ENCODE measurements around the gene CC2D2B. TPM values are rescaled to one million over a fixed set of nuclear protein-coding genes. Genes with fewer than 3 reads are reported as not detected.
A peak's percentile ranks its signal among the peaks of the same experiment; 100 is the strongest.

CC2D2B gene
- total RNA-seq, 2 donors from 2014 or later, result 0.33 to 1.4 TPM

DNA sequence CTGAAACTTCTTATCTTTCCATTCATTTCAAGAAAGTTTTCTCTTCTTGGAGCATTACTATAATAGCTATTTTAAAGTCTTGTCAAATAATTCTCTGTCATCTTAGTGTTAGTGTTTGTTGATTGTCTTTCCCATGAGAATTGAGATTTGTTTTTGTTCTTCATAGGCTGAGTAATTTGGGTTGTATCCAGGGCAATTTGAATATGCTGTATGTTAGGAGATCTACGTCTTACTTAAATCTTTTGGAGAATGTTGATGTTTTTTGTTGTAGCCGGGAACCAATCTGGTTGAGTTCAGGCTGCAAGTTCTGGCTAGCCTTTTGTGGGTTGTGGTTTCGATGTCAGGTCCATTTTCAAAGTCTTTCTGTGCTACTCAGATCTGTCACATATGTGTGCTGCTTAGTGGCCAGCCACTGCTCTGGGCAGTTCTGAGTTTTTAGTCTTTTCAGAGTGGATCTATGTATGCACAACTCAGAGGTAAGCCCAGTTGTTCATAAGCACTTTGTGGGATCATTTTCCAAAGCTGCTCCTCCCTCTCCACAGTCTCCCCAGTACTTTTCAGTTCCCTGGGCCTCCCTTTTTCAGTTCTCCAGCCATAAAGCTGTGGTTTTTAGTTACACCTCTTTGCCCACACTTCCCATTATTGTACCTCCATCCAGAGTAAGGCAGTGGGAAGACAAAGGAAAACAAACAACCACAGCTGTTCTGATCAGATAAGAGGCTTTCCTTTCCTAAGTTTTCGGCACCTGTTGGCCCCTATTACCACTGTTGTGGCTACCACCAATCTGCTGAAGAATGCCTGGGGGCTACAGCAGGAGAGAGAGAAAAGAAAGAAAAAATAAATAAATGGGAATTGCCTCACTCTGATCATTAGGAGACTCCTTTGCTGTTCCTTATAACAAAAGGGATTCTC lies 131.0 kb downstream of the CC2D2B start:
- Histone ChIP-seq H3K9ac (ENCODE audit: extremely low read depth, low read length, poor library complexity, severe bottlenecking) (no peak overlapping the region), H3K4me3 (ENCODE audit: low read length) (peak overlapping the region; percentile 54), H3K9me3 (ENCODE audit: control insufficient read depth, low read length) (no peaks in the 10 kb centered on the region), H3K4me1 (ENCODE audit: control insufficient read depth, insufficient read depth, low read length) (peaks cover 8% of the 10 kb centered on the region), H3K27ac (ENCODE audit: low read depth, low read length) (no peak overlapping the region), H3K36me3 (ENCODE audit: control insufficient read depth, insufficient read depth, low read length) (no peaks in the 10 kb centered on the region), H3K27me3 (ENCODE audit: control insufficient read depth, insufficient read depth, low read length, poor library complexity, severe bottlenecking) (no peaks in the 10 kb centered on the region)
- Mint-ChIP-seq H3K27me3 (ENCODE audit: insufficient read depth) (peaks cover 19% of the 10 kb centered on the region), H3K4me3 (no peak overlapping the region), H3K9me3 (peaks cover 6% of the 10 kb centered on the region), H3K36me3 (ENCODE audit: low read depth) (no peaks in the 10 kb centered on the region), H3K4me1 (peaks cover 11% of the 10 kb centered on the region), H3K27ac (no peak overlapping the region)
- TF ChIP-seq, protein P1, sequence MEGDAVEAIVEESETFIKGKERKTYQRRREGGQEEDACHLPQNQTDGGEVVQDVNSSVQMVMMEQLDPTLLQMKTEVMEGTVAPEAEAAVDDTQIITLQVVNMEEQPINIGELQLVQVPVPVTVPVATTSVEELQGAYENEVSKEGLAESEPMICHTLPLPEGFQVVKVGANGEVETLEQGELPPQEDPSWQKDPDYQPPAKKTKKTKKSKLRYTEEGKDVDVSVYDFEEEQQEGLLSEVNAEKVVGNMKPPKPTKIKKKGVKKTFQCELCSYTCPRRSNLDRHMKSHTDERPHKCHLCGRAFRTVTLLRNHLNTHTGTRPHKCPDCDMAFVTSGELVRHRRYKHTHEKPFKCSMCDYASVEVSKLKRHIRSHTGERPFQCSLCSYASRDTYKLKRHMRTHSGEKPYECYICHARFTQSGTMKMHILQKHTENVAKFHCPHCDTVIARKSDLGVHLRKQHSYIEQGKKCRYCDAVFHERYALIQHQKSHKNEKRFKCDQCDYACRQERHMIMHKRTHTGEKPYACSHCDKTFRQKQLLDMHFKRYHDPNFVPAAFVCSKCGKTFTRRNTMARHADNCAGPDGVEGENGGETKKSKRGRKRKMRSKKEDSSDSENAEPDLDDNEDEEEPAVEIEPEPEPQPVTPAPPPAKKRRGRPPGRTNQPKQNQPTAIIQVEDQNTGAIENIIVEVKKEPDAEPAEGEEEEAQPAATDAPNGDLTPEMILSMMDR (conservative IDR thresholded peaks at IDR 0.05), result no peak
- 91 to 100% methylated on average over 1 to 4 of the region's 4 CpGs for WGBS, 2 experiments (ENCODE audit: insufficient coverage in 1 of 2, insufficient read length in 1 of 2)
- DNase-seq, result no peak

DNA sequence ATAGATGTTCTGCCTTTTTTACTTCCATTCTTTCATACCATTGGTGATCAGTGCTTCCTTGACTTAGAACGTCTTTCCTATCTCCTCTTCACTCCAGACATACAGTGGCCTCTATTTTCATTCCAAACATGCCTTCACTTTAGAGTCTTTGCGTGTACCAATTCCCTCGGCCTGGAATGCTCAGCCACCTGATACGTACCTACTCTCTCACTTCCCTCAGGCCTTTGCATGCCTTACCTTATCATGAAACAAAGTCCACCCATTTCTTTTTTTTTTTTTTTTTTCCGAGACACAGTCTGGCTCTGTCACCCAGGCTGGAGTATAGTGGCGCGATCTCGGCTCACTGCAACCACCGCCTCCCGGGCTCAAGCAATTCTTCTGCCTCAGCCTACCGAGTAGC lies 133.4 kb downstream of the CC2D2B start:
- H3K27me3 ChIP-seq (ENCODE audit: control insufficient read depth, insufficient read depth, low read length, poor library complexity, severe bottlenecking), result no peaks in the 10 kb centered on the region
- H3K9ac ChIP-seq (ENCODE audit: extremely low read depth, low read length, poor library complexity, severe bottlenecking), result no peak overlapping the region
- 91 to 96% methylated on average over 8 to 10 of the region's 11 CpGs for WGBS, 2 experiments (ENCODE audit: insufficient coverage in 1 of 2, insufficient read length in 1 of 2)
- no peak overlapping the region for H3K4me3 ChIP-seq (ENCODE audit: low read length)
- H3K27me3 Mint-ChIP-seq (ENCODE audit: insufficient read depth), result peaks cover 16% of the 10 kb centered on the region
- peaks cover 22% of the 10 kb centered on the region for H3K4me1 Mint-ChIP-seq
- no peak overlapping the region for H3K27ac ChIP-seq (ENCODE audit: low read depth, low read length)
- peaks cover 2% of the 10 kb centered on the region for H3K36me3 ChIP-seq (ENCODE audit: control insufficient read depth, insufficient read depth, low read length)
- H3K27ac Mint-ChIP-seq, result no peak overlapping the region
- no peak overlapping the region for H3K4me3 Mint-ChIP-seq
- TF ChIP-seq, protein P1 (conservative IDR thresholded peaks at IDR 0.05), result no peak
- peaks cover 6% of the 10 kb centered on the region for H3K9me3 Mint-ChIP-seq
- DNase-seq, result no peak
- no peaks in the 10 kb centered on the region for H3K9me3 ChIP-seq (ENCODE audit: control insufficient read depth, low read length)
- H3K36me3 Mint-ChIP-seq (ENCODE audit: low read depth), result peaks cover 5% of the 10 kb centered on the region
- H3K4me1 ChIP-seq (ENCODE audit: control insufficient read depth, insufficient read depth, low read length), result peaks cover 13% of the 10 kb centered on the region

DNA sequence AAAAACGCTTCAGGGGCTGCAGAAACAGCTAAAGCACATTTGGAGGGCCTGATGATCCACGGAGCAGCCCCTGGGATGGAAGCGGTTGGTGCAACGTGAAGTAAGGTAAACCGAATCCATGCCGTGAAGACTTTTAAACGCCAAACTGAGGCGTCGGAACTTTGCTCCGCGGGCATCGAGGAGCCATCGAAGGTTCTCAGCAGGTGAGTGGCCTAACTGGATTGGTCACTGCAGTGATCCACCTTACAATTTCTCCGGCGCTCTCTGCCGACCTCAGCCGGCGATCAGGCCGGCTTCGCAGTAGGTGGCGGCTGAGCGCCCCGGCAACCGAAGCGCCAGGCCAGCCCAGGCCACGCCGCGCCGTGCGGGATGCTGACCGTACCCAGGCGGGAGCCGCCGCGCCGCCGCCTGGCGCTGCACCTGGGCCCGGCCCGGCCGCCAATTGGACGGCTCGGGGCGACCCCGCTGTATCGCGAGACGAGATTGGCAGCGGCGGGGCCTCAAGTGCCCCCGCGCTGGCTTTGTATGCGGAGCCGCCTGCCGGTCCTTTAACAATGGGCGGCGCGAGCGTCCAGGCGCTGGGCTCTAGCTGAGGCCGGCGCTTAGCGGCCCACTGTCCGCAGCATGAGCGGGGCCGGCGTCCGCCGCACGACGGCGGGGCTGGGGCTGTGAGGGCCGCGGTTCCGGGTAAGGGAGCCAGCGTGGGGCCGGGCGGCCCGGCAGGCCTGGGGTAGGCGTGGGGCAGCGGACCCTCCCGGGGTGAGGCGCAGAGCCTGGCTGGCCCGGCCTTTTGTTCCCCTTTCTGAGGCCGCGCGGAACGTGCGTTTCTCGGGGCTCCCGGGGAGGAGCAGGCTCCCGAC lies 135.5 kb downstream of the CC2D2B start, which contains the start of gene CCNJ:
CCNJ (plus strand) TSS at position 551 of the 860 bp plus-strand sequence. CDS start 811 bp downstream, outside the sequence.
- peak within 1 kb of the TSS; percentile 88 for H3K9ac ChIP-seq (ENCODE audit: extremely low read depth, low read length, poor library complexity, severe bottlenecking)
- H3K4me1 ChIP-seq (ENCODE audit: control insufficient read depth, insufficient read depth, low read length), result peaks cover 13% of the 10 kb centered on the region
- Mint-ChIP-seq H3K4me3 (peak within 1 kb of the TSS; percentile 90), H3K4me1 (peaks cover 24% of the 10 kb centered on the region), H3K36me3 (ENCODE audit: low read depth) (peaks cover 24% of the 10 kb centered on the region), H3K27ac (peak within 1 kb of the TSS; percentile 93), H3K9me3 (peaks cover 6% of the 10 kb centered on the region), H3K27me3 (ENCODE audit: insufficient read depth) (peaks cover 9% of the 10 kb centered on the region)
- 3 to 6% methylated on average over 35 to 92 of the region's 92 CpGs for WGBS, 2 experiments (ENCODE audit: insufficient coverage in 1 of 2, insufficient read length in 1 of 2)
- peaks cover 18% of the 10 kb centered on the region for H3K36me3 ChIP-seq (ENCODE audit: control insufficient read depth, insufficient read depth, low read length)
- no peaks in the 10 kb centered on the region for H3K9me3 ChIP-seq (ENCODE audit: control insufficient read depth, low read length)
- peak within 1 kb of the TSS; percentile 96 for H3K4me3 ChIP-seq (ENCODE audit: low read length)
- no peaks in the 10 kb centered on the region for H3K27me3 ChIP-seq (ENCODE audit: control insufficient read depth, insufficient read depth, low read length, poor library complexity, severe bottlenecking)
- TF ChIP-seq, protein P1 (conservative IDR thresholded peaks at IDR 0.05), result peak; percentile 44
- peak within 1 kb of the TSS; percentile 96 for H3K27ac ChIP-seq (ENCODE audit: low read depth, low read length)
- DNase-seq, result peak; percentile 95

Data from endodermal cell (in vitro differentiated cells).